Naive thymus-derived CD4-positive, alpha-beta T cell (primary cell): ENCODE data around the gene INPP5A. TPM values are rescaled to one million over a fixed set of nuclear protein-coding genes. Genes with fewer than 3 reads are reported as not detected.

Experiments used
- ATAC-seq: fragments of 150-1000 bp; cut with Tn5 transposase; 2 replicates; pipeline ENCODE4 v1.10.0; 2021; ENCODE audit warnings: mild to moderate bottlenecking, moderate library complexity
- CTCF ChIA-PET: fragments of 350-600 bp; sonication (Branson Sonifier 250); formaldehyde crosslinking; loops from one replicate; lab custom pipeline; 2021; ENCODE audit warnings: antibody characterized with exemption; lab: Charles Lee
- POLR2A ChIA-PET: fragments of 350-600 bp; sonication (Branson Sonifier 250); formaldehyde crosslinking; loops from one replicate; lab custom pipeline; 2021; ENCODE audit warnings: antibody characterized with exemption, inconsistent platforms; lab: Charles Lee
- DNase-seq, 9 donors: peaks; one replicate each; pipeline versions ENCODE4 v3.0.0 to v3.0.0-alpha.2; 2020 to 2022; ENCODE audit warnings: mixed read lengths in 1 of 9
- H3K27ac ChIP-seq: one replicate; pipeline ENCODE4 v1.7.0; 2013; ENCODE audit warnings: mild to moderate bottlenecking, low read depth, low read length, moderate library complexity
- H3K27me3 ChIP-seq, 2 donors: one replicate each; pipeline ENCODE4 v1.7.0; 2013; ENCODE audit warnings: low read length in 2 of 2, mild to moderate bottlenecking in 2 of 2, moderate library complexity in 2 of 2; ENCODE audit not compliant: control insufficient read depth in 2 of 2, insufficient read depth in 2 of 2
- H3K36me3 ChIP-seq, 3 experiments: 1 replicate in 2 of 3; 2 replicates in 1 of 3; pipeline ENCODE4 v1.7.0; 2013; ENCODE audit warnings: low read length in 3 of 3, mild to moderate bottlenecking in 3 of 3, moderate library complexity in 1 of 3; ENCODE audit not compliant: insufficient read depth in 3 of 3, control insufficient read depth in 2 of 3
- H3K4me1 ChIP-seq, 2 donors: one replicate each; pipeline ENCODE4 v1.7.0; 2013; ENCODE audit warnings: low read length in 2 of 2, mild to moderate bottlenecking in 2 of 2, moderate library complexity in 1 of 2; ENCODE audit not compliant: control insufficient read depth in 2 of 2, insufficient read depth in 2 of 2
- H3K4me3 ChIP-seq: 2 replicates; pipeline ENCODE4 v1.7.0; 2013; ENCODE audit warnings: mild to moderate bottlenecking, low read length
- H3K9me3 ChIP-seq, 3 experiments: 1 replicate in 2 of 3; 2 replicates in 1 of 3; pipeline ENCODE4 v1.7.0; 2013; ENCODE audit warnings: low read length in 3 of 3; ENCODE audit not compliant: control insufficient read depth in 2 of 3
- H3K27ac Mint-ChIP-seq, 9 donors: one replicate each; pipeline ENCODE4 v1.8.0; 2020 to 2022; ENCODE audit warnings: mixed read lengths in 9 of 9, mild to moderate bottlenecking in 8 of 9, moderate library complexity in 5 of 9, inconsistent platforms in 2 of 9
- H3K27me3 Mint-ChIP-seq, 5 donors: one replicate each; pipeline ENCODE4 v1.8.0; 2021 to 2022; ENCODE audit warnings: mixed read lengths in 5 of 5, mild to moderate bottlenecking in 1 of 5
- H3K36me3 Mint-ChIP-seq, 5 donors: one replicate each; pipeline ENCODE4 v1.8.0; 2020 to 2022; ENCODE audit warnings: mixed read lengths in 5 of 5, mild to moderate bottlenecking in 3 of 5, inconsistent platforms in 1 of 5
- H3K4me1 Mint-ChIP-seq, 7 donors: one replicate each; pipeline ENCODE4 v1.8.0; 2020 to 2022; ENCODE audit warnings: mixed read lengths in 7 of 7, mild to moderate bottlenecking in 3 of 7, inconsistent platforms in 1 of 7
- H3K4me3 Mint-ChIP-seq, 10 donors: one replicate each; pipeline ENCODE4 v1.8.0; 2020 to 2022; ENCODE audit warnings: mild to moderate bottlenecking in 10 of 10, mixed read lengths in 10 of 10, moderate library complexity in 6 of 10, inconsistent platforms in 2 of 10
- H3K9me3 Mint-ChIP-seq, 11 donors: one replicate each; pipeline ENCODE4 v1.8.0; 2020 to 2022; ENCODE audit warnings: mixed read lengths in 11 of 11, mild to moderate bottlenecking in 4 of 11, inconsistent platforms in 1 of 11, moderate library complexity in 1 of 11
- intact Hi-C, 2 donors: fragments of 100-400 bp; cut with micrococcal nuclease; formaldehyde crosslinking; loops; one replicate each; pipeline ENCODE4 v1.15.1; 2023
- polyA plus RNA-seq, 2 donors: library from polyadenylated mRNA; unstranded; fragments of 300-500 nt; fragmentation: Illumina TruSeq; gene quantifications; one replicate each; pipeline ENCODE4 v1.2.3, GENCODE V29; 2021
- total RNA-seq, 6 experiments: library from RNA in 5 of 6; stranded (reverse) in 5 of 6; gene quantifications; 1 replicate in 5 of 6; 2 replicates in 1 of 6; pipeline ENCODE4 v1.2.3 and lab custom pipeline; 2021 to 2026

Gene INPP5A
- total and polyA plus RNA-seq, 7 experiments from 2014 or later = 0.97 to 30.7 (median 25.0) TPM

DNA sequence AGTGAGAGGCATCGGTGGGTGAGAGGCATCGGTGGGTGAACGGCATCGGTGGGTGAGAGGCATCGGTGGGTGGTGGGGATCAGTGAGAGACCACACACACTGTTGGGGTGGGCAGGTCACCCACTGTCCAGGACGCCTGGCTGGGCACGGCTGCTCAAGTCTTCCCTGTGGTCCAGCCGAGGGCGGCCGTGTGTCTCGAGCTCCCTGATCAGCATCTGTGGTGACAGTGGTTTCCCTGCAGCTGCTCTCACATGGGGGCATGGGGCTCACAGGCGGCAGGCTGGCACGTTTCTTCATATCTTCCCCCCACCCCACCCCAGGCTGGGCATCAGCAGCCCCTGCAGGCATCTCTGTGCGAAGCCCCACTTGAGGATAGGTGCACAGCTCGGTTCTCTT, 170.2 kb downstream of the INPP5A start:
- H3K27ac Mint-ChIP-seq = no peak overlapping the region

GRCh38 chr10:132708441-132708840, 170.9 kb downstream of the INPP5A start:
- Histone ChIP-seq H3K4me3 (no peak overlapping the region), H3K27me3 (no peaks in the 10 kb centered on the region), H3K9me3 (peaks cover 0 to 19% (median 0%) of the 10 kb centered on the region in 3 experiments), H3K36me3 (peaks cover 0 to 84% (median 0%) of the 10 kb centered on the region in 3 experiments), H3K27ac (no peak overlapping the region), H3K4me1 (no peaks in the 10 kb centered on the region)
- peaks cover 15 to 78% (median 53%) of the 10 kb centered on the region in 5 donors for H3K36me3 Mint-ChIP-seq
- H3K27ac Mint-ChIP-seq = no peak overlapping the region
- intact Hi-C loops = no loop called here
- H3K9me3 Mint-ChIP-seq = peaks cover 0 to 17% (median 10%) of the 10 kb centered on the region in 11 donors
- POLR2A ChIA-PET = no interaction called here
- DNase-seq (no peak), ATAC-seq (no peak)
- H3K4me3 Mint-ChIP-seq = no peak overlapping the region
- peaks cover 0 to 5% (median 0%) of the 10 kb centered on the region in 7 donors for H3K4me1 Mint-ChIP-seq
- CTCF ChIA-PET = no interaction called here
- no peaks in the 10 kb centered on the region for H3K27me3 Mint-ChIP-seq

More for the DNA sequence above, 170.2 kb downstream of the INPP5A start:
- Mint-ChIP-seq H3K4me1 (peaks cover 0 to 3% (median 0%) of the 10 kb centered on the region in 7 donors), H3K9me3 (peaks cover 0 to 17% (median 10%) of the 10 kb centered on the region in 11 donors), H3K27me3 (no peaks in the 10 kb centered on the region), H3K36me3 (peaks cover 15 to 76% (median 52%) of the 10 kb centered on the region in 5 donors), H3K4me3 (no peak overlapping the region)
- H3K36me3 ChIP-seq = peaks cover 0 to 84% (median 0%) of the 10 kb centered on the region in 3 experiments
- intact Hi-C loops = no loop called here
- ATAC-seq = no peak
- peaks cover 0 to 19% (median 0%) of the 10 kb centered on the region in 3 experiments for H3K9me3 ChIP-seq
- no peak overlapping the region for H3K27ac ChIP-seq
- no peaks in the 10 kb centered on the region for H3K4me1 ChIP-seq
- no peaks in the 10 kb centered on the region for H3K27me3 ChIP-seq
- DNase-seq = no peak
- H3K4me3 ChIP-seq = no peak overlapping the region
- ChIA-PET POLR2A (no interaction called here), CTCF (no interaction called here)

GRCh38 chr10:132708936-132709335, 171.3 kb downstream of the INPP5A start:
- peaks cover 15 to 74% (median 48%) of the 10 kb centered on the region in 5 donors for H3K36me3 Mint-ChIP-seq
- H3K4me1 Mint-ChIP-seq = peaks cover 0 to 5% (median 0%) of the 10 kb centered on the region in 7 donors
- H3K4me3 ChIP-seq = no peak overlapping the region
- peaks cover 0 to 17% (median 8%) of the 10 kb centered on the region in 11 donors for H3K9me3 Mint-ChIP-seq
- H3K4me1 ChIP-seq = no peaks in the 10 kb centered on the region
- intact Hi-C loops = no loop called here
- no peak overlapping the region for H3K27ac Mint-ChIP-seq
- CTCF ChIA-PET = no interaction called here
- H3K36me3 ChIP-seq = peaks cover 0 to 84% (median 0%) of the 10 kb centered on the region in 3 experiments
- H3K4me3 Mint-ChIP-seq = no peak overlapping the region
- POLR2A ChIA-PET = no interaction called here
- peaks cover 0 to 18% (median 0%) of the 10 kb centered on the region in 3 experiments for H3K9me3 ChIP-seq
- ATAC-seq = no peak
- H3K27me3 Mint-ChIP-seq = no peaks in the 10 kb centered on the region
- no peak overlapping the region for H3K27ac ChIP-seq
- no peaks in the 10 kb centered on the region for H3K27me3 ChIP-seq
- DNase-seq = no peak

DNA sequence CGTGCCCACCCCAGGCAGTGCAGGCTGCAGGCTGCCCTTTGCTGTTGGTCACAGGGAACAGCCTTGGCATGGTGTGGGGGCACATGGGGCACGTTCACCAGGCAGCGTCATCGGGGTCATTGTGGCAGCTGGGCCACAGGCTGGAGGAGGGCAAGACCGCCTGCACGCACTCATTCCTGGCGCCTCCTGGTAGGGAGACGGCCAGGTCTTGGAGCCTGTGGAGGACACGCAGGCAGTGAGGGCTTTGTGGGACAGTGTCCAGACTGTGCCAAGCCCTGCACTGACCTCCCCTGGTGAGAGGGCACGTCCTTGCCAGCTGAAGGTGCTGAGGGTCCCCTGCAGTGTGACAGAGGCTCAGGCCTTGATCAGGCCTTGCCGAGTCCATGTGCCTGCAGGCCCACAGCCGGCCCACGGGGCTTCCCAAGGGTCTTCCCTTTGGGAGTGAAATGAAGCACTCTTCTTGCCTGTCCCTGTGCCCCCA, 171.9 kb downstream of the INPP5A start:
- Histone ChIP-seq H3K36me3 (peaks cover 0 to 81% (median 0%) of the 10 kb centered on the region in 3 experiments), H3K4me3 (no peak overlapping the region), H3K27ac (no peak overlapping the region), H3K9me3 (peaks cover 0 to 12% (median 0%) of the 10 kb centered on the region in 3 experiments), H3K27me3 (no peaks in the 10 kb centered on the region), H3K4me1 (no peaks in the 10 kb centered on the region)
- peaks cover 15 to 72% (median 45%) of the 10 kb centered on the region in 5 donors for H3K36me3 Mint-ChIP-seq
- DNase-seq = no peak
- H3K4me3 Mint-ChIP-seq = no peak overlapping the region
- no peak overlapping the region for H3K27ac Mint-ChIP-seq
- ATAC-seq = no peak
- peaks cover 0 to 17% (median 8%) of the 10 kb centered on the region in 11 donors for H3K9me3 Mint-ChIP-seq
- CTCF ChIA-PET = no interaction called here
- POLR2A ChIA-PET = no interaction called here
- intact Hi-C loops = no loop called here
- H3K4me1 Mint-ChIP-seq = peaks cover 0 to 5% (median 0%) of the 10 kb centered on the region in 7 donors
- no peaks in the 10 kb centered on the region for H3K27me3 Mint-ChIP-seq

- H3K4me1 ChIP-seq = no peaks in the 10 kb centered on the region
- ChIA-PET POLR2A (no interaction called here), CTCF (no interaction called here)
- peaks cover 0 to 16% (median 8%) of the 10 kb centered on the region in 11 donors for H3K9me3 Mint-ChIP-seq
- ATAC-seq (no peak), DNase-seq (no peak)
- no peak overlapping the region for H3K4me3 ChIP-seq
- H3K36me3 Mint-ChIP-seq = peaks cover 15 to 74% (median 46%) of the 10 kb centered on the region in 5 donors
- H3K36me3 ChIP-seq = peaks cover 0 to 75% (median 0%) of the 10 kb centered on the region in 3 experiments
- peaks cover 0 to 5% (median 0%) of the 10 kb centered on the region in 7 donors for H3K4me1 Mint-ChIP-seq
- no peaks in the 10 kb centered on the region for H3K27me3 Mint-ChIP-seq
- H3K4me3 Mint-ChIP-seq = no peak overlapping the region
- intact Hi-C loops = no loop called here
- H3K27me3 ChIP-seq = no peaks in the 10 kb centered on the region
- peaks cover 0 to 7% (median 0%) of the 10 kb centered on the region in 3 experiments for H3K9me3 ChIP-seq
- H3K27ac Mint-ChIP-seq = no peak overlapping the region
- H3K27ac ChIP-seq = no peak overlapping the region
These were observed 172.6 kb downstream of the INPP5A start for GRCh38 chr10:132710036-132710686.

DNA sequence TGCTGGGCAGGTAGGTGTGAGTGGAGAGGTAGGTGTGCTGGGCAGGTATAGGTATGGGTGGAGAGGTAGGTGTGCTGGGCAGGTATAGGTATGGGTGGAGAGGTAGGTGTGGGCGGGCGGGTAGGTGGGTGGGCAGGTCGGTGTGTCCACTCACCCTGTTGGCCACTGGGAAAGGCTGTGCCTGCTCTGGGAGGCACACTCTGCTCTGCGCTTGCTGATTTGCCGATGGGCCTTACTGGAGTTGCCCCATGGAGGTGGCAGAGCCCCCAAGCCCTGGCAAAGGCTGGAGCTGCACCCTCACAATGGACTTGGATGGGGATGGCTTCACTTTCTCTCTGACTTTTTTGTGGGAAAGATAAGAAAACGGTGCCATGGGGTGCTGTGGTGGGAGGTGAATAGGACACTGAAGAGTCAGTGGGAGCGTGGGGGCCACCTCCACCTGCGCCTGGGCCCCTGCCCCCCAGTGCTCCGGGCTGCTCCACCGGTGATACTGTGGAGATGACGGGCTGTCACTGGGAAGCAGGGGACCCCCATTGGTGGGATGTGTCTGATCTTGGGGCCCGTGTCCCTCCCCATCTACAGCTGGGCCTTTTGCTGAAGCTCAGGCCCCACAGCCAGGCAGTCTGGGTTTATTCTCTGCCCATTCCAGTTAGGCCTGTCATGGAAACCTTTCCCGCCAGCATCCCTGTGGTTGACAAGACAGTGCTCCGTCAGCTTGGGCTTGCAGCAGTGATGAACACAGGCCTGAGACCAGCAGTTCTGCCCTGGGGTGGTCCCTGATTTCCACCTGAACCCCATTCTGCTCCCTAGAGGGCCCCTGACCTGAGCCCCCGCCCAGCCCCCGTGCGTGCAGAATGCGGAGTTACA, 173.4 kb downstream of the INPP5A start:
- no peaks in the 10 kb centered on the region for H3K27me3 Mint-ChIP-seq
- no peak overlapping the region for H3K27ac Mint-ChIP-seq
- ChIA-PET CTCF (no interaction called here), POLR2A (no interaction called here)
- DNase-seq (no peak), ATAC-seq (no peak)
- peaks cover 0 to 8% (median 3%) of the 10 kb centered on the region in 11 donors for H3K9me3 Mint-ChIP-seq
- Histone ChIP-seq H3K4me1 (no peaks in the 10 kb centered on the region), H3K27me3 (no peaks in the 10 kb centered on the region), H3K36me3 (peaks cover 0 to 75% (median 0%) of the 10 kb centered on the region in 3 experiments), H3K9me3 (no peaks in the 10 kb centered on the region), H3K4me3 (no peak overlapping the region), H3K27ac (no peak overlapping the region)
- no peak overlapping the region for H3K4me3 Mint-ChIP-seq
- peaks cover 8 to 72% (median 43%) of the 10 kb centered on the region in 5 donors for H3K36me3 Mint-ChIP-seq
- intact Hi-C loops = no loop called here
- peaks cover 0 to 5% (median 0%) of the 10 kb centered on the region in 7 donors for H3K4me1 Mint-ChIP-seq
